ENCODE results near the gene MAGIX. TPM values are rescaled to one million over a fixed set of nuclear protein-coding genes. Genes with fewer than 3 reads are reported as not detected.

MAGIX gene
- polyA plus RNA-seq, 3 donors = 1.1 to 2.0 (median 1.5) TPM

GRCh38 chrX:49205443-49205842 lies 42.9 kb downstream of the MAGIX start:
- Mint-ChIP-seq H3K27ac (no peak overlapping the region), H3K36me3 (no peaks in the 10 kb centered on the region), H3K4me1 (peaks cover 6% of the 10 kb centered on the region), H3K9me3 (peaks cover 0 to 3% (median 0%) of the 10 kb centered on the region in 7 donors), H3K27me3 (ENCODE audit: low read depth in 3 of 3) (peaks cover 0 to 6% (median 1%) of the 10 kb centered on the region in 3 donors), H3K4me3 (no peak overlapping the region)
- Histone ChIP-seq H3K4me3 (replicated peaks in 1 of 3; ENCODE audit: low read depth in 2 of 3, low read length in 3 of 3) (no peak overlapping the region), H3K79me2 (ENCODE audit: insufficient read depth, low read length) (no peaks in the 10 kb centered on the region), H2AFZ (ENCODE audit: insufficient read depth, low read depth, low read length, poor library complexity, severe bottlenecking) (no peak overlapping the region), H3K9ac (ENCODE audit: insufficient read depth, low read length, poor library complexity, severe bottlenecking) (no peak overlapping the region), H3K36me3 (replicated peaks in 1 of 2; ENCODE audit: control insufficient read depth in 1 of 2, insufficient read depth in 2 of 2, low read length in 2 of 2) (no peaks in the 10 kb centered on the region), H3K4me1 (ENCODE audit: control insufficient read depth in 1 of 2, insufficient read depth in 2 of 2, low read length in 2 of 2) (peaks cover 0 to 3% of the 10 kb centered on the region in 2 donors), H3K27ac (ENCODE audit: low read depth in 1 of 2, low read length in 2 of 2) (no peak overlapping the region), H3K27me3 (ENCODE audit: control insufficient read depth in 2 of 2, insufficient read depth in 2 of 2, low read length in 2 of 2) (no peaks in the 10 kb centered on the region), H3K9me3 (replicated peaks in 1 of 2; ENCODE audit: control insufficient read depth in 1 of 2, insufficient read depth in 1 of 2, low read length in 2 of 2) (no peaks in the 10 kb centered on the region), H3K4me2 (replicated peaks; ENCODE audit: extremely low read depth, low read length, poor library complexity, severe bottlenecking) (no peak overlapping the region), H4K20me1 (ENCODE audit: insufficient read depth, low read length) (no peaks in the 10 kb centered on the region)
- WGBS (ENCODE audit: insufficient coverage) = 100% methylated on average over 1 of the region's 13 CpGs
- no peak for DNase-seq
- TF ChIP-seq, protein P1, sequence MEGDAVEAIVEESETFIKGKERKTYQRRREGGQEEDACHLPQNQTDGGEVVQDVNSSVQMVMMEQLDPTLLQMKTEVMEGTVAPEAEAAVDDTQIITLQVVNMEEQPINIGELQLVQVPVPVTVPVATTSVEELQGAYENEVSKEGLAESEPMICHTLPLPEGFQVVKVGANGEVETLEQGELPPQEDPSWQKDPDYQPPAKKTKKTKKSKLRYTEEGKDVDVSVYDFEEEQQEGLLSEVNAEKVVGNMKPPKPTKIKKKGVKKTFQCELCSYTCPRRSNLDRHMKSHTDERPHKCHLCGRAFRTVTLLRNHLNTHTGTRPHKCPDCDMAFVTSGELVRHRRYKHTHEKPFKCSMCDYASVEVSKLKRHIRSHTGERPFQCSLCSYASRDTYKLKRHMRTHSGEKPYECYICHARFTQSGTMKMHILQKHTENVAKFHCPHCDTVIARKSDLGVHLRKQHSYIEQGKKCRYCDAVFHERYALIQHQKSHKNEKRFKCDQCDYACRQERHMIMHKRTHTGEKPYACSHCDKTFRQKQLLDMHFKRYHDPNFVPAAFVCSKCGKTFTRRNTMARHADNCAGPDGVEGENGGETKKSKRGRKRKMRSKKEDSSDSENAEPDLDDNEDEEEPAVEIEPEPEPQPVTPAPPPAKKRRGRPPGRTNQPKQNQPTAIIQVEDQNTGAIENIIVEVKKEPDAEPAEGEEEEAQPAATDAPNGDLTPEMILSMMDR (IDR thresholded peaks at IDR 0.05) = no peak
- intact Hi-C loops (cut with micrococcal nuclease) = no loop called here

- intact Hi-C loops (cut with micrococcal nuclease) = no loop called here
- Mint-ChIP-seq H3K36me3 (no peaks in the 10 kb centered on the region), H3K9me3 (peaks cover 0 to 3% (median 0%) of the 10 kb centered on the region in 7 donors), H3K27me3 (ENCODE audit: low read depth in 3 of 3) (peaks cover 0 to 6% (median 2%) of the 10 kb centered on the region in 3 donors), H3K4me3 (no peak overlapping the region), H3K27ac (no peak overlapping the region), H3K4me1 (peaks cover 3% of the 10 kb centered on the region)
- H3K4me3 ChIP-seq (replicated peaks in 1 of 3; ENCODE audit: low read depth in 2 of 3, low read length in 3 of 3) = no peak overlapping the region
- no peak overlapping the region for H3K4me2 ChIP-seq (replicated peaks; ENCODE audit: extremely low read depth, low read length, poor library complexity, severe bottlenecking)
- no peaks in the 10 kb centered on the region for H3K36me3 ChIP-seq (replicated peaks in 1 of 2; ENCODE audit: control insufficient read depth in 1 of 2, insufficient read depth in 2 of 2, low read length in 2 of 2)
- no peaks in the 10 kb centered on the region for H3K9me3 ChIP-seq (replicated peaks in 1 of 2; ENCODE audit: control insufficient read depth in 1 of 2, insufficient read depth in 1 of 2, low read length in 2 of 2)
- no peaks in the 10 kb centered on the region for H3K4me1 ChIP-seq (ENCODE audit: control insufficient read depth in 1 of 2, insufficient read depth in 2 of 2, low read length in 2 of 2)
- no peak overlapping the region for H3K9ac ChIP-seq (ENCODE audit: insufficient read depth, low read length, poor library complexity, severe bottlenecking)
- H4K20me1 ChIP-seq (ENCODE audit: insufficient read depth, low read length) = no peaks in the 10 kb centered on the region
- no peak overlapping the region for H2AFZ ChIP-seq (ENCODE audit: insufficient read depth, low read depth, low read length, poor library complexity, severe bottlenecking)
- no peaks in the 10 kb centered on the region for H3K27me3 ChIP-seq (ENCODE audit: control insufficient read depth in 2 of 2, insufficient read depth in 2 of 2, low read length in 2 of 2)
- H3K27ac ChIP-seq (ENCODE audit: low read depth in 1 of 2, low read length in 2 of 2) = no peak overlapping the region
- DNase-seq = no peak
- WGBS (ENCODE audit: insufficient coverage) = no CpG with 5 or more reads among the region's 8 CpGs
- TF ChIP-seq, protein P1 (IDR thresholded peaks at IDR 0.05) = no peak
- H3K79me2 ChIP-seq (ENCODE audit: insufficient read depth, low read length) = no peaks in the 10 kb centered on the region
Observed at GRCh38 chrX:49206543-49206942, 44.0 kb downstream of the MAGIX start.
